Epithelial cell of esophagus (primary cell): ENCODE results near the gene CCDC142.

Experiments used
- DNase-seq: peaks from one replicate; pipeline ENCODE4 v3.0.0; 2010; ENCODE audit warnings: low read depth
- H3K4me3 ChIP-seq: 2 replicates; pipeline ENCODE4 v1.5.1; 2011; ENCODE audit warnings: mild to moderate bottlenecking, low read length, control low read depth
- CTCF ChIP-seq: IDR thresholded peaks from 2 replicates; pipeline ENCODE4 v1.5.1; 2011; ENCODE audit warnings: low read depth, mild to moderate bottlenecking, low read length, control low read depth, inconsistent platforms; ENCODE audit not compliant: insufficient read depth; ENCODE audit errors: missing control alignments

Gene CCDC142

GRCh38 chr2:74504591-74504990, 21.8 kb upstream of the CCDC142 start:
- DNase-seq = no peak
- no peak overlapping the region for H3K4me3 ChIP-seq
- no peak for TF ChIP-seq CTCF

DNA sequence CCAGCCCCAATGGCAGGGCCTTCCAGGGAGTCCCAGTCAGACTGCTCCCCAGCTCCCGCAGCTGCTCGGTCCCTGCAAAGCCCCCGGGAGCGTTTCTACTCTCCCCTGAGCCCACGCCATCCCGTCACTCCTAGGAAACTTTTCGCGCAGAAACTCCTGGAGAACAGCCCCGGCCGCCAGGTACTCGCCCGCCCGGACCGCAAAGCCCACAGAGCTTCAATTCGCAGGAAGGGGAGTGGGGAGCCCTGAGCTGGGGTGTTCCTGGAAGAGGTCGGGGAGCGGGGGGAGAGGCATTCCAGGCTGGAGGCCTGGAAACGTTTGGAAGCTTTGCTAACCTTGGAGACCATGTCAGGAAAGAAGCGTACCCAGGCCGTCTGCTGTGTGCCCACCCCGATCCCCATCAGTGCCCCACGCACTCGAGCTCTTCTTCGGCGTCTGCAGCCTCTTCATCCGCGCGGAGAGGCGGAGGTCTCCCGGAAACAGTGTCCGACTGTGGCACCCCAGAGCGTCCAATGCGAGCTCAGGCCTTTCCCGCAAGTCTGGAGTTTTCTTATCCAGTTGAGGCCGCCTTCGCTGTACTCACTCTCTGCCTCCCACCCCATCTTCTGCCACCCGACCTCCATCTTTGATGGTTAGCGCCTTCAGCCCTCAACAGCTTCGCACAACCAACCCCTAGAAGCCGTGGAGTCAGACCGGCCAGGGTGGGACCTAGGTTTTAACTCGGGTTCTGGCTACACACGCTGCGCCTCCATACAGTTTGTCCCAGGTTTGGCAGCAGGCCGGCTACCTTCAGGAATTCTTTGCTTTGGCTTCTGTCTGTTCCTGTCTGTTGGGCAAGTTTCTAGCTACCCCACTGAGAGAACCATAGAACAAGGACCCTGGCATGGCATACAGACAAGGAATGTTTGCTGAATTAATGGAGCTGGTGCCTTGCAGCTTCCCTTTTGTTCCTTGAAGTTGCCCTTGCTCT, 21.0 kb upstream of the CCDC142 start:
- DNase-seq = no peak
- H3K4me3 ChIP-seq = peak overlapping the region; percentile 55
- TF ChIP-seq CTCF = no peak

GRCh38 chr2:74502720-74503505, 20.1 kb upstream of the CCDC142 start:
- DNase-seq = peak; percentile 77
- H3K4me3 ChIP-seq = peak overlapping the region; percentile 55
- TF ChIP-seq CTCF = peak; percentile 26

- TF ChIP-seq CTCF = no peak
- DNase-seq = no peak
- peak overlapping the region; percentile 55 for H3K4me3 ChIP-seq
Observed at GRCh38 chr2:74502147-74502719, 19.4 kb upstream of the CCDC142 start.

DNA sequence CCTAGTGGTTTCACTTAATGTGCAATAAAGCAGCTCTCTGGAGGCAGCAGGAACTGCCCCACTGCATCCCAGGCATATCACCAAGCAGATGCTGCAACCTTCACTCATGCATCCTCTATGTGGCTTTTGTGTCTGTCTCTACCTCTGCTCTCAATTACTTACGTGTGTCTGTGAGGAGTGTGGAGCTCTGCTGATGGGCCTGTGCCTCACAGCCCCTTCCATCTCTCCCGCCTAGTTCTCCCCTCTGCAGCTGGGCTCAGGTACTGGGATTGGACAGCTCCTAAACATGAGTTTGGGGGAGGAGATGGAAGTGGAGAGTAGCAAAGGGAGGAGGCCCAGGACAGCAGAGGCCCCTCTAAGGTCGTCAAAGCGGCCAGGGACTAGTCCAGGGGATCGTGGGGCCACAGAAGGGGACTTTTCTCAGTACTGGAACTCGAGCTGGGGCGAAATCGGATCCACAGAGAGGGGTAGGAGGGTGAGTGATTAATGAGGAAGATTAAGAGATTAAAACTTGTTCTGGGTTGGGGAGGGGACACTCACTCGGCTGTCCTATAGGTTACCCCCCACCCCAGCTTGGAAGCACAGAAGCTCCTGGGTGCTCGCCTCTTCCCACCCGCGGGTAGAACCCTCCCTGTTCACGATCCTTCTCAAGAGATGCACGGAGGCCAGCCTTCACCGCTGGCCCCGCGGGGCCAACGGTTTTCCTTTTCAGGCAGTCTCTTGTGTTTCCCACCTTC, 18.7 kb upstream of the CCDC142 start:
- TF ChIP-seq CTCF = no peak
- DNase-seq = no peak
- H3K4me3 ChIP-seq = no peak overlapping the region

GRCh38 chr2:74500578-74500946, 17.8 kb upstream of the CCDC142 start:
- DNase-seq = no peak
- no peak for TF ChIP-seq CTCF
- H3K4me3 ChIP-seq = no peak overlapping the region
